Activated CD4-positive, alpha-beta T cell treated with anti-CD3 and anti-CD28 coated beads for 36 hours (primary cell): ENCODE results near the gene MFSD1. TPM values are rescaled to one million over a fixed set of nuclear protein-coding genes. Genes with fewer than 3 reads are reported as not detected.
"Not testable (repeated sequence)": the region's sequence is repeated elsewhere in the genome, so short reads cannot be mapped to it uniquely, and the experiment has no call there.

ENCODE experiments used
- ATAC-seq: fragments of 200-7000 bp; cut with Tn5 transposase; one replicate; pipeline ENCODE4 v1.10.0; 2021; ENCODE audit warnings: mild to moderate bottlenecking, moderate library complexity
- CTCF ChIA-PET: fragments of 350-600 bp; sonication (Branson Sonifier 250); formaldehyde crosslinking; loops from one replicate; lab custom pipeline; 2021; ENCODE audit warnings: antibody characterized with exemption; lab: Charles Lee
- POLR2A ChIA-PET: fragments of 350-600 bp; sonication (Branson Sonifier 250); formaldehyde crosslinking; loops from one replicate; lab custom pipeline; 2021; ENCODE audit warnings: antibody characterized with exemption, inconsistent platforms; lab: Charles Lee
- DNase-seq: peaks from one replicate; pipeline ENCODE4 v3.0.0-alpha.2; 2020
- H3K27ac Mint-ChIP-seq: one replicate; pipeline ENCODE4 v1.8.0; 2021; ENCODE audit warnings: mixed read lengths
- H3K27me3 Mint-ChIP-seq: one replicate; pipeline ENCODE4 v1.8.0; 2021; ENCODE audit warnings: mixed read lengths
- H3K36me3 Mint-ChIP-seq: one replicate; pipeline ENCODE4 v1.8.0; 2021; ENCODE audit warnings: low read depth, mixed read lengths
- H3K4me1 Mint-ChIP-seq: one replicate; pipeline ENCODE4 v1.8.0; 2021; ENCODE audit warnings: mixed read lengths
- H3K4me3 Mint-ChIP-seq: one replicate; pipeline ENCODE4 v1.8.0; 2021; ENCODE audit warnings: mild to moderate bottlenecking, moderate library complexity, mixed read lengths
- H3K9me3 Mint-ChIP-seq: one replicate; pipeline ENCODE4 v1.8.0; 2021; ENCODE audit warnings: low read depth, mixed read lengths
- intact Hi-C, 2 experiments: fragments of 100-400 bp; cut with DNase I in 1 of 2; cut with micrococcal nuclease in 1 of 2; formaldehyde crosslinking; loops; one replicate each; pipeline versions ENCODE4 v1.14.2 to v1.15.1; 2022 to 2024; cut with DNase I, micrococcal nuclease
- total RNA-seq, 2 experiments: library from RNA; stranded (reverse); gene quantifications; one replicate each; pipeline ENCODE4 v1.2.3, GENCODE V29; 2021

MFSD1 gene
- total RNA-seq, 2 experiments from 2014 or later = 6.9 to 13.1 TPM

GRCh38 chr3:158780766-158781165, 21.1 kb upstream of the MFSD1 start:
- H3K36me3 Mint-ChIP-seq = no peaks in the 10 kb centered on the region
- DNase-seq (no peak), ATAC-seq (no peak)
- H3K4me1 Mint-ChIP-seq = no peaks in the 10 kb centered on the region
- ChIA-PET POLR2A (no interaction called here), CTCF (interaction anchor here (1.9 kb wide), 1 partner anchor 53 kb away, joined by 7 read pairs; no protein-coding TSS in a partner anchor)
- intact Hi-C loops = no loop called here
- H3K27me3 Mint-ChIP-seq = no peaks in the 10 kb centered on the region
- H3K4me3 Mint-ChIP-seq = no peak overlapping the region
- no peak overlapping the region for H3K27ac Mint-ChIP-seq
- no peaks in the 10 kb centered on the region for H3K9me3 Mint-ChIP-seq

GRCh38 chr3:158781191-158781590, 20.7 kb upstream of the MFSD1 start:
- Mint-ChIP-seq H3K27ac (no peak overlapping the region), H3K27me3 (no peaks in the 10 kb centered on the region), H3K9me3 (no peaks in the 10 kb centered on the region), H3K4me3 (no peak overlapping the region), H3K4me1 (no peaks in the 10 kb centered on the region), H3K36me3 (no peaks in the 10 kb centered on the region)
- no peak for DNase-seq
- POLR2A ChIA-PET = no interaction called here
- intact Hi-C loops = no loop called here
- CTCF ChIA-PET = interaction anchor here (1.9 kb wide), 1 partner anchor 54 kb away, joined by 7 read pairs; no protein-coding TSS in a partner anchor
- ATAC-seq = no peak

GRCh38 chr3:158781849-158782248, 20.0 kb upstream of the MFSD1 start:
- ChIA-PET POLR2A (no interaction called here), CTCF (no interaction called here)
- no peak overlapping the region for H3K27ac Mint-ChIP-seq
- intact Hi-C loops = no loop called here
- H3K36me3 Mint-ChIP-seq = no peaks in the 10 kb centered on the region
- H3K4me1 Mint-ChIP-seq = no peaks in the 10 kb centered on the region
- H3K9me3 Mint-ChIP-seq = no peaks in the 10 kb centered on the region
- H3K27me3 Mint-ChIP-seq = no peaks in the 10 kb centered on the region
- DNase-seq (no peak), ATAC-seq (no peak)
- H3K4me3 Mint-ChIP-seq = no peak overlapping the region

- Mint-ChIP-seq H3K27ac (no peak overlapping the region), H3K4me1 (no peaks in the 10 kb centered on the region), H3K36me3 (no peaks in the 10 kb centered on the region), H3K27me3 (no peaks in the 10 kb centered on the region), H3K4me3 (no peak overlapping the region), H3K9me3 (no peaks in the 10 kb centered on the region)
- CTCF ChIA-PET = interaction anchor here (1.2 kb wide), 1 partner anchor 9 kb away, joined by 4 read pairs; no protein-coding TSS in a partner anchor
- POLR2A ChIA-PET = no interaction called here
- no peak for DNase-seq
- ATAC-seq = no peak
- intact Hi-C loops = no loop called here
Observed at GRCh38 chr3:158782283-158782989, 19.4 kb upstream of the MFSD1 start.

GRCh38 chr3:158783051-158783450, 18.8 kb upstream of the MFSD1 start:
- ATAC-seq (no peak), DNase-seq (no peak)
- intact Hi-C loops = no loop called here
- no peak overlapping the region for H3K27ac Mint-ChIP-seq
- POLR2A ChIA-PET = no interaction called here
- no peaks in the 10 kb centered on the region for H3K9me3 Mint-ChIP-seq
- no peaks in the 10 kb centered on the region for H3K27me3 Mint-ChIP-seq
- no peak overlapping the region for H3K4me3 Mint-ChIP-seq
- H3K4me1 Mint-ChIP-seq = no peaks in the 10 kb centered on the region
- CTCF ChIA-PET = interaction anchor here (0.6 to 1.3 kb wide), 3 partner anchors 8 to 73 kb away, joined by 3 to 4 read pairs (median 4); no protein-coding TSS in a partner anchor
- no peaks in the 10 kb centered on the region for H3K36me3 Mint-ChIP-seq

- ChIA-PET CTCF (interaction anchor here (0.6 to 0.9 kb wide), 2 partner anchors 88 to 126 kb away, joined by 3 to 4 read pairs; no protein-coding TSS in a partner anchor), POLR2A (no interaction called here)
- Mint-ChIP-seq H3K4me1 (peaks cover under 1% of the 10 kb centered on the region), H3K9me3 (no peaks in the 10 kb centered on the region), H3K36me3 (no peaks in the 10 kb centered on the region), H3K27ac (no peak overlapping the region), H3K4me3 (no peak overlapping the region), H3K27me3 (no peaks in the 10 kb centered on the region)
- intact Hi-C loops = no loop called here
- ATAC-seq = no peak
- no peak for DNase-seq
Observed at GRCh38 chr3:158785972-158786371, 15.9 kb upstream of the MFSD1 start.

GRCh38 chr3:158788446-158788845, 13.4 kb upstream of the MFSD1 start:
- intact Hi-C loops = no loop called here
- no peaks in the 10 kb centered on the region for H3K36me3 Mint-ChIP-seq
- CTCF ChIA-PET = interaction anchor here (4.1 kb wide), 1 partner anchor 61 kb away, joined by 114 read pairs; no protein-coding TSS in a partner anchor
- DNase-seq (no peak), ATAC-seq (no peak)
- no peaks in the 10 kb centered on the region for H3K27me3 Mint-ChIP-seq
- H3K27ac Mint-ChIP-seq = no peak overlapping the region
- H3K4me1 Mint-ChIP-seq = peaks cover 5% of the 10 kb centered on the region
- no peak overlapping the region for H3K4me3 Mint-ChIP-seq
- POLR2A ChIA-PET = no interaction called here
- no peaks in the 10 kb centered on the region for H3K9me3 Mint-ChIP-seq

- POLR2A ChIA-PET = interaction anchor here (0.6 kb wide), 1 partner anchor 14 kb away, joined by 4 read pairs; no protein-coding TSS in a partner anchor
Observed at GRCh38 chr3:158789592-158789991, 12.3 kb upstream of the MFSD1 start.

GRCh38 chr3:158790901-158791589, 10.8 kb upstream of the MFSD1 start:
- Mint-ChIP-seq H3K27me3 (no peaks in the 10 kb centered on the region), H3K4me3 (peak overlapping the region; percentile 45), H3K4me1 (peaks cover 5% of the 10 kb centered on the region), H3K36me3 (no peaks in the 10 kb centered on the region), H3K9me3 (no peaks in the 10 kb centered on the region), H3K27ac (peak overlapping the region; percentile 29)
- intact Hi-C loops = loop anchor here (1.0 to 5.0 kb wide), 7 partner anchors 10 to 1185 kb away; partner anchors contain the start of gene LXN (in 1 of the 2)
- DNase-seq (peak; percentile 48), ATAC-seq (peak; percentile 74)
- ChIA-PET CTCF (interaction anchor here (0.7 to 4.1 kb wide), 22 partner anchors 8 to 357 kb away, joined by 3 to 114 read pairs (median 4); partner anchors contain the start of gene MFSD1), POLR2A (interaction anchor here (0.7 to 1.1 kb wide), 2 partner anchors 63 to 1515 kb away, joined by 6 read pairs; no protein-coding TSS in a partner anchor)

More at GRCh38 chr3:158789592-158789991, 12.3 kb upstream of the MFSD1 start:
- intact Hi-C loops = no loop called here
- Mint-ChIP-seq H3K27ac (no peak overlapping the region), H3K4me1 (peaks cover 5% of the 10 kb centered on the region), H3K36me3 (no peaks in the 10 kb centered on the region), H3K4me3 (no peak overlapping the region), H3K9me3 (no peaks in the 10 kb centered on the region), H3K27me3 (no peaks in the 10 kb centered on the region)
- ATAC-seq (no peak), DNase-seq (peak; percentile 11)
- CTCF ChIA-PET = interaction anchor here (0.8 to 4.1 kb wide), 8 partner anchors 12 to 1200 kb away, joined by 3 to 114 read pairs (median 6); partner anchors contain the start of genes LXN and MFSD1

GRCh38 chr3:158791590-158791920, 10.3 kb upstream of the MFSD1 start:
- not testable (repeated sequence) for H3K9me3 Mint-ChIP-seq, H3K4me3 Mint-ChIP-seq, DNase-seq, H3K27ac Mint-ChIP-seq, H3K27me3 Mint-ChIP-seq, H3K36me3 Mint-ChIP-seq, ATAC-seq, H3K4me1 Mint-ChIP-seq
- CTCF ChIA-PET = interaction anchor here (0.7 to 4.1 kb wide), 23 partner anchors 8 to 1507 kb away, joined by 3 to 114 read pairs (median 4); partner anchors contain the start of gene MFSD1
- intact Hi-C loops = loop anchor here (1.0 to 5.0 kb wide), 7 partner anchors 10 to 1185 kb away; partner anchors contain the start of gene LXN (in 1 of the 2)
- POLR2A ChIA-PET = interaction anchor here (0.7 to 1.1 kb wide), 2 partner anchors 64 to 1516 kb away, joined by 6 read pairs; no protein-coding TSS in a partner anchor

- ChIA-PET POLR2A (no interaction called here), CTCF (interaction anchor here (0.7 to 2.8 kb wide), 4 partner anchors 9 to 129 kb away, joined by 3 to 17 read pairs (median 3); partner anchors contain the start of gene MFSD1)
- no peak for ATAC-seq
- Mint-ChIP-seq H3K36me3 (no peaks in the 10 kb centered on the region), H3K27me3 (no peaks in the 10 kb centered on the region), H3K9me3 (no peaks in the 10 kb centered on the region), H3K4me1 (peaks cover 5% of the 10 kb centered on the region), H3K4me3 (no peak overlapping the region), H3K27ac (no peak overlapping the region)
- intact Hi-C loops = loop anchor here (2.0 to 5.0 kb wide), 3 partner anchors 120 to 1170 kb away; partner anchors contain the start of gene LXN (in 1 of the 2)
- no peak for DNase-seq
Observed at GRCh38 chr3:158792709-158793108, 9.1 kb upstream of the MFSD1 start.
